HG03571 (cell line): ENCODE measurements around the gene ARHGAP24.
"Not testable (repeated sequence)": the region's sequence is repeated elsewhere in the genome, so short reads cannot be mapped to it uniquely, and the experiment has no call there.

ENCODE experiments used
- ATAC-seq: cut with Tn5 transposase; IDR thresholded peaks from one replicate; pipeline ENCODE4 v1.9.1; 2021; ENCODE audit not compliant: unreplicated experiment

Gene ARHGAP24

DNA sequence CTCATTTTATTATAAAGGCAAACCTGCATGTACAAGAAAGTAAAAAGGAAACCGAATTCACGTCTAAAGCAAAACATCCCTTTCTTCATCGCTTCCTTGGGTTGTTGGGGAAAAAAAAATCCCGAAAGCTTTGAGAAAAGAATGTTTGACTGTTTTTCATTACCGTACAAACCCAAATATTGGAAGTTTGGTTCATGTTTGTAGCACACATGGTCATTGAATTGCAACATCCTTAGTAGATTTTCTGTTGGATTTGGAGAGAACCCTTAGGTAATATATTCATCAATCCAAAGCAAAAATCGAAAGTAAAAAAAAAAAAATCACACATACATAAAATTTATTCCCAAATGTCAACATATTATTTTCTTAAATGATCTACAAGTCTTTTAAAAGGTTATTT lies 464.6 kb downstream of the ARHGAP24 start:
- no peak for ATAC-seq

DNA sequence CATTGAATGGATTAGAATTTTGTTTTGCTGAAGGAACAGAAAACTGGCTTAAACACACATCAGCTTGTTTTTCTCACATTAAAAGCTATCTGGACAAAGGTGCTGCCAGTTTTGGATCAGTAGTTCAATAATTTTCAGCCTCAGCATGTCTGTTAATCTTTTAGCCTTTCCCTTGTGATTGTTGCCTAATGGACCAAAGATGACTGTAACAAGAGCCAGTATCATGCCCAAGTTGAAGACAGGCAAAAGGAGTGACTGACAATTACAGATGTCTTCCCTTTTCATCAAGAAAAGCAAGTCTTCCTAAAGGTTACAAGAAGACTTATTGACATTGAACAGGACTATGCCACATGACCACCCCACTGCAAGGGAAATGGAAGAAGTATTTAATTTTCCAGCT lies 465.2 kb downstream of the ARHGAP24 start:
- ATAC-seq = no peak

DNA sequence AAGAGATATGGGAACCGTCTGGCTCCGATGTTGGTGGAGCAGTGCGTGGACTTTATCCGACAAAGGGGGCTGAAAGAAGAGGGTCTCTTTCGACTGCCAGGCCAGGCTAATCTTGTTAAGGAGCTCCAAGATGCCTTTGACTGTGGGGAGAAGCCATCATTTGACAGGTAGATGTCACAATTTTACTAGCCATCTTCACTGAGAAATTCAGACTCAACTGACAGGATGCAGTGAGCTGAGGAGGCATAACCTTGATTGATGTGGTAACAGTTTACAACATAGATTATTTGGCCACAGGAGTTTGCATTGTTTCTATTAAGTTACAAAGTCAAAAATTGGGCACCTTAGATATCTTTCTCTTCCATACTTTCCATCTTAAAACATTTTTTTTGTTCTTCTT lies 467.2 kb downstream of the ARHGAP24 start:
- ATAC-seq = no peak

DNA sequence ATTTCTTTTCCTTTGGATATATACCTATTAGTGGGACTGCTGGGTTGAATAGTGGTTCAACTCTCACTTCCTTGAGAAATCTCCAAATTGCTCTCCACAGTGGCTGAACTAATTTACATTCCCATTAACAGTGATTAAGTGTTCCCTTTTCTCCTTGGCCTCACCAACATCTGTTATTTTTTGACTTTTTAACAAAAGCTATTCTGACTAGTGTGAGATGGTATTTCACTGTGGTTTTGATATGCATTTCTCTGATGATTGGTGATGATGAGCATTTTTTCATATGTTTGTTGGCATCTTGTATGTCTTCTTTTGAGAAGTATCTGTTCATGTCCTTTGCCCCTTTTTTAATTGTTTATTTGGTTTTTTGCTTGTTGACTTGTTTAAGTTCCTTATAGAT lies 471.9 kb downstream of the ARHGAP24 start:
- no peak for ATAC-seq

DNA sequence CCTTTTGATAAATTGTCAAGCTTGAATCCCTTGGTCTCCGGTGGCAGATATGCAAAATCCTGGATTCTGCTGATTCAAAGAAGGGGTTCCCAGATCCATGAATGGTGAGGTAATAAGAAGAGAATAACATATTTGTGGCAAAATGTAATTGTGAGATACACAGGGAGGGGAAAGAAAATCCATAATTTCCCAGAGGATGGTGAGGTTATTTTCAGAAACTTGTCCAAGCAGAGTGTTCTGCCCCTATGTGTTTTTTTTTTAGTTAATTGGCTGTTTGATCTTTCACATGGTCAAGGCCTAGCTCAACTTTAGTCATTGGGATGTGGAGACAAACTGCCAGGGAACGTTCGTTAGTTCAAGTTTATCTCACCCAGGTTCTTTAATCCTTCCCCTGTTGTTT lies 476.1 kb downstream of the ARHGAP24 start:
- no peak for ATAC-seq

DNA sequence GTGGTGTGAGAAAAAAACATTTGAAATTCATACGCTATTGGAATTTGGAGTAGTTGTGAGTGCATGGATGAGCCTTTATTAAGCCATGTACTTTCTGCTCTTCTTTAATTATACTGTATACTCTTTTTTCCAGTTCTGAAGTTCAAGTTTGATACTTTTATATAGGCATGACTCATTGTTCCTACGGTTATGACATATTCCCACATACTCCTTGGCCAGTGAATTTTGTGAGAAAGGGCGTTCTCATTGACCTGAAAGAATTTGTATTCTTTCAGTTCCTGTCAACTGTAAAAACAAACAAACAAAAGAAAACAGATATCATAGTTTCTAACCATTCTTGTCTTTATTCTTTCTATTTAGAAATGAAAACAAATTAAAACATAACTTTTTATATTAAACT lies 477.6 kb downstream of the ARHGAP24 start:
- ATAC-seq = no peak

DNA sequence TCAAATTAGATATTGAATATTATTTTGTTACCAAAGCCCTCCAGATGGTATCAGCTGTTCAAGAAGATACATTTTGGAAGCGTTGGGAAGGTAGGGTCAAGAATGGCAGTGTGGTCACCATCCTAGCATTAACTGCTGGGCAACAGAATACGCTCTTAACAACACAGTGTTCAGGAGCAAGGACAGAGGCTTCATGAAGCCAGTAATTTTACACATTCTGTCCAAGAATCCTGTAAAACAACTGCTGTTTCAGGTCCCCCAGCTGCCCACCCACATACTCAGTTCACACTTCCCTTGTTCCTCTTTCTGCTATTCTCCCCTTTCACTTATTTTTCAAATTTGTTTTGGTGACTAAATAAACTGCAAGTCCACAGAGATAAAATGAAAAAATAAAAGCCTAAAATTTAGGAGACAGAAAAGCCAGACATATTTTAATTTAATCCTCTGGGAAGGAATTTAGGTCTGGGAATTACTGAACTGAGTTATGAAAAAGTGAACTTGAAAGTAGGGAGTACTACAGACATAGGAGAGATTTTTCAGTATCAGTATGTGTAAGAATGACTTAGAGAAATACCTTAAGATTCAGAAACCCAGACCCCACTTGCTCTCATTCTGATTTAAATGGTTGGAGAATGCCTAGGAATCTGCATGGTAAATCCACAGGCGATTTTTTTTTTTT lies 478.2 kb downstream of the ARHGAP24 start:
- ATAC-seq = no peak

DNA sequence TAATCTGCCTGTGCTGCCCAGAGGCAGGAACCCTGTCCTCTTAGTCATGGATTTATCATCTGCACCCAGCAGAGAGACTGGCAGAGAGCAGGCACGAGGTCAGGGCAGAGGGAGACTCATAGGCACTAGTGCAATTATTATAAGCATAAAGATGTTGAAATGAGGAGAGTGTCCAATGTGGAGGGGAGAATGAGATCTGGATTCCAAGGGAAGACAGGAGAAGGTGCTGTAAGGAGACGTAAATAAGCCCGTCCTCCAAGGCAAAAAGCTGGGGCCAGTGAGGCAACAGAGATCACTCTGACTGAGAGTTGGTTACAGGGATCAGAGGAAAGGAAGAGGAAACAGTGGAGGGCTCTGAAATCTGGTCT lies 478.7 kb downstream of the ARHGAP24 start:
- ATAC-seq = no peak

DNA sequence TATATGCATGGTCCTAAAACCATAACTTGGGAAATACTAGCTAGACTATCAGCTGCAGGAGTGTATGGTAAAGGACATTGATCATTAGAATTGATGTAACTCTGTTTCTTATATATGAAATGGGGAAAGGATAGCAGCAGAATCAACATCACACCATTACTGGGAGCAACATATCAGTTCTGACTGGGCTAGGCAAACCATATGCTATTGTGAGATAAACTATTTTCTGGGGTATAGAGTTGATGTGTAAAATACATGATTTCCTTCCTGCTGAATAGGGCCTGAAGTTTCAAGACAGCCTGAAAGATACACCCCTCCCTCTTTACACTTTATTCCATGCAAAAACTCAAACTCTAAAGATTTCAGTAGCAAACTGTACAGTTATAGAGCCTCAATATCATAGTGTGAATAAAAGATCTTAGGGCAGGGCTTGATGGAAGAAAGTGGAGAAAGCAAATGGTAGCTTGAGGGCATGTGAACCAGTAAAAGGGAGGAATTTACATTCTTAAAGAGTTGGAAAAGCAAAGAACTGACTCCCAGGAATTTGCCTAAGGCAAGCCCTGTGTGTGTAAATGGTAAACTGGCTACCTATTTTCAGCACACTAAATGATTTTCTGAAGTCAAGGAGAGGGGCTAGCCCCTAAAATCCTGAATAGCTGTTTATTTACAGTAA lies 480.8 kb downstream of the ARHGAP24 start:
- no peak for ATAC-seq

DNA sequence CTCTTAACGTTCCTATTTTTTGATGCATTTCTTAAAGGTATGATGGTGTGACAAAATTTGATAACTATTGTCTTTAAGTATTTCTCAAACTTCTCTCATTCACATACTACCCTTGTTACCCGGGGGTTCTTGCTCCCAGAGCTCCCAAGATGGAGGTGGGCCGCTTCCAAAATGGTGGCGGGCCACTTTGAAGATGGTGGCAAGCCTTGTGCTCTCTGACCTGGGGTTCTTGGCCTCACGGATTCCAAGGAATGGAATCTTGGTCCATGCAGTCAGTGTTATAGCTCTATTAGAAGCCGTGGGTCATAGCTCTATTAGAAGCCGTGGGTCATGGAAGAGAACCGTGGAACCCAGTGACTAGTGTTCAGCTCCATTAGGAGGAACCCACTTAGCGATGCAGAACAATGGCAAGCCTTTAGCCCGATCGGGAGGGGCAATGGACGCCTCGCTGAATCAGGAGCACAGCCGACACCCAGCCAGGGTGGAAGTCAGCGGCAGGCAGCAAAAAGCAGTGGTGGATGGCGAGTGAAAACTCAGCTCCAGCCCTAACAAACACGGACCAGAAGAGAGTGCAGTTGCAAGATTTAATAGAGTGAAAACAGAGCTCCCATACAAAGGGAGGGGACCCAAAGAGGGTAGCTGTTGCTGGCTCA lies 481.5 kb downstream of the ARHGAP24 start:
- ATAC-seq = no peak

DNA sequence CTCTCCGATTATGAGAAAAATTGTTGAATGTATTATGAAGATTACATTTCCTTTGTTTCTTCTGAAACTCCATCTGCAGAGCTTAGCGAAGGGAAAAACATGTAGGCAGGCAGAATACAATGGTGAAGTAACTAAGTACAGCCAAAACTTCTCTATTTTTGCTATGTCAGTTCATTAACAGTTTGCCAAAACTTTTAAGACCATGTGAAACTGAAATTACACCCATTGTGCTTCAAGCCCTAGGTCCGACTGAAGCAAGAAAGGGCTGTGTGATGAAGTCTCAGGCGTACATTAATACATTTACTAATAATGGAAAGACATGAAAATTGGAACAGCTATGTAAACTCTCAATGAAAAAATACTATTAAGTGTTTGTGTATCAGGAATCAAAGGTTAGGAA lies 486.9 kb downstream of the ARHGAP24 start:
- no peak for ATAC-seq

DNA sequence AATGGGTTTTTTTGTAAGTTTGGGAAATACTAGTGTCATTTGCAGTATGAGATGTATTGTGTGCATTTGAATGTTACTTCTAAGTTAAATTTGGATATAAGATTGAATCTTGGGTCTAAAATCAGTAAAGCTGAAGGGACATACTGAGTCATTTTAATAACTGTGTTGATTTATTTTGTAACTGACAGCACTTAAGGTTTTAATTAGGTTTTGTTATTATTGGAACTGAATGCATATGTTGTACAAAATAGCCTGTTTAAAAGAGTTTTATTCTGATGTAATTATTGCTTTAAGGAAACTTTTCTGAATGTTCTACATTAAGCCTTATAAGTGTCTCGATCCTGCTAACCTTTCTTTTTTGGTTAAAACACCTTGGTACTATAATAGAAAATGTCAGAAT lies 488.3 kb downstream of the ARHGAP24 start:
- ATAC-seq = no peak

DNA sequence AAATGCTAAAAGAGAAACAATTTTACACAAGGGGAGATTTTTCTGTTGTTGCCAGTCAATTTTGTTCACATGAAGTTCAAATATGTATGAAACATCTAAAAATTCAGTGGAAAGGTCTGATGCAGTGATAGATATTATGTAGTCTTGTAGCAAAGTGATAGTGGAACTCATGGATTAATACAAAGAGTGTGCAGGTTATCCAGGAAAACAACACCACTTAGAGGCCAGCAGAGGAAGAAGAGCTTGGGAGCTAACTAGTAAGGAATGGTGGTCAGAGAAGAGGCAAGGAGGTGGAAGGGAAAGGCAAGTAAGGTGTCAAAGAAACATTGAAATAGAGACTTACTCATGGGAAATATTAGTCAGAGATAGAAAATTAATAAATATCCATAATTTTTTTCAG lies 489.3 kb downstream of the ARHGAP24 start:
- ATAC-seq = no peak

DNA sequence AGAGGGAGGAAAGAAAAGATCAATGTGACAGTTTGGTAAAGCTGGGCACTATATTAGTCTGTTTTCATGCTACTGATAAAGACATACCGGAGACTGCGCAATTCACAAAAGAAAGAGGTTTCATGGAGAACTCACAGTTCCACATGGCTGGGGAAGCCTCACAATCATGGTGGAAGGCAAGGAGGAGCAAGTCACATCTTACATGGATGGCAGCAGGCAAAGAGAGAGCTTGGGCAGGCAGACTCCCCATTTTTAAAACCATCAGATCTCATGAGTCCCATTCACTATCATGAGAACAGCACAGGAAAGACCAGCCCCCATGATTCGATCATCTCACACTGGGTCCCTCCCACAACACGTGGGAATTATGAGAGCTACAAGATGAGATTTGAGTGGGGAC lies 490.1 kb downstream of the ARHGAP24 start:
- not testable (repeated sequence) for ATAC-seq

DNA sequence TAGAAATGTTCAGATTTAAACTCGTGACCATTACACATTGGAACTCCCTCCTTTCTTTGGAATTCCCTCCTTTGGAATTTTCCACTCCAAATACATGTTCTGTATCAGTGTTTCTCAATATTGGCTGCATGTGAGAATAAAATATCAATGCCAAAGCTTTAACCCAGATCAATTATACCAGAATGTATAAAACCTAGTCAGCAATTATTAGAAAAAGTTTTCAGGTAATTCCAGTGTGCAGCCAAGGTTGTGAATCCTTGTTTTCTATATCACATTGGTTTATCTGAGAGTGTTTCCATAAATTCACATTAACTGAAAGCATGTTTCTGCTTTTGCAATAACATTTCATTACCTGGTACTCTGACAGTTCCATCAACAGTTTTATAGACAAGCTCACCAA lies 490.6 kb downstream of the ARHGAP24 start:
- ATAC-seq = no peak

DNA sequence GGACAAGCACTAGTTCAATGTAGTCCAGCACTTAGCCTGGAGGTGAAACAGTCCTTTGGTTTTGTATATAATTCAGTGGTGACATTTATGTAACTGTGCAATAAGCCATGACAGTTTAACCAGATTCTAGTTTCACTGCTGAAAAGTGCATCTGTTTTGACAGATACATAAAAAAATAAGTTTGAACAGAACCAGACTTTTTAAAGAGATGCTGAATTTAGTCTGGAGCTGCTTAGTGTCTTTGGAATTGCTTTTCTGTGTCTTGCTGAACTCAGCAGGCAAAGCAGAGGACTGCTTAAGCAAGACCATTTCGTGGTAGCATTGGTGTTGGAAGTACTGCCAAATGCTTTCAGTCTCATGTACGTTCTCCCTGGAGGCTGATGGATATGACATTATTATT lies 491.4 kb downstream of the ARHGAP24 start:
- ATAC-seq = no peak

DNA sequence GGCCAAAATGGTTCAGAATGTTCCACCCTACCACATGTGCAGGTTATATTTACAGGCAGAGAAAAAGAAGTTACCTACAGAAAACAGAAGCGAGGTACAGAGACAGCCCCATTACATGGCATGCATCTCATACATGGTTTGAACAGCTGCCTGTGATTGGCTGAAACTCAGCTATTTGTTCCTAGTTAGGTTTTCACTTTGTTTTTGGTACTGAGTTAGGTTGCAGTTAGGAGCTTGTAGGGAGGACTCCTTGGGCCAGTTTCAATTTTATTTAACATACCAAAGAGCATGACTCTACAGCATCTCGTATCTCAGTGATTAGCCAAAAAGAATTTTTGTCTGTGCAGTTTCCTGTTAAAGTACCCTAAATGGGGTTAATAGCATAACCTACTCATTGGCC lies 492.9 kb downstream of the ARHGAP24 start:
- ATAC-seq = no peak

DNA sequence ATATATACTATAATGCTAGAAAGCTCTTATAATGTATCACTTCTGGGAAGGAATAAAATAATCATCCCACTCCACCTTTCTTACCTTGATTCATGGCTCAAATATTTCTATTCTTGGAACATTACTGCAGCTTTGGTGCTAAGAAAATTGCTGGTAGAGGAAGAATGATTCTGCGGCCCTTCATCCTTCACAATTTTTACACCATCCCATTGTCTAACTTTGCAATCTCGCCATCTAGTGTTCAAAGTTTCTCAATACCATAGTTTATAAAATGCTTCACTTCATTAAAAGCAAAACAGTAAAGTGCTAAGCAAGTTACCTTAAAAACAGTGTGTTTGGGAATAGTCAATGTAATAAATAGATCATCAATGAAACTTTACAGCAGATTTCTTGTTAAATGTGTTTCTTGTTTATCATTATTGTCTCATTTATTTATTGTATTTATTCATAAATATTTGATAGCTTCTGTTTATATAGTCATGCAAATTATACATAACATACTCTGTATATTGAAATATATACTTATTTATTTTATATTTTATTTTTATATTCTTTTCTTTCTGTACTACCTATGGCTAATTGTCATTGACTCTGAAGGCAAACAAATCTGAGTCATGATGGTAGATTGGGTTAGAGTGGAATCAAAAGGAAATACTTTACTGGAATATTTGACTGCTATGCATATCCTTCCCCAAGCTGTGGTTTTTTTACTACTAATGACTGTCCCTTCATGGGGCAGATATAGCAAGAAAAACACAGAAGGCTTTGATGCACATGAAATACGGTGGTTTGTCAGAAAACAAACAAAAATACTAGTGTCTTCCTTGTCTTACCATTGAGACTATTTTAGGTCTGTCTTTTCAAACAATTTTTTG lies 494.2 kb downstream of the ARHGAP24 start:
- ATAC-seq = peak; percentile 44

DNA sequence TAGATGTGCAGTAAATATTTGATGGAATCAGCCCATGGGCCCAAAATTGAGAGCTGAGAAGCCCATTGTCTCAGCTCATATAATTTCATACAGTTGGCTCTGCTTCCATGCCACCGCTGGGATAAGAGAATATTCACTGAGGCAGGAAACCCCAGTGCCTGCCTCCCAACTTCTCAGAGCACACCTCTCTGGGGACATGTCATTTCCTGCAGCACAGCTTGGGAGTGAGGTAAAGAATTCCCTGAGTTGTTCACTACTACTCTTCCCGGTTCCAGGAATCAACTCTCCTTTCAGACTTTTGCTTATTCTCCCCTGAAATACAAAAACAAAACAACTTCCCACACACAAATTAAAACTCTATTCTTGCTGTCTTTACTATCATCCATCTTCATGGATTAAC lies 495.6 kb downstream of the ARHGAP24 start:
- ATAC-seq = no peak

DNA sequence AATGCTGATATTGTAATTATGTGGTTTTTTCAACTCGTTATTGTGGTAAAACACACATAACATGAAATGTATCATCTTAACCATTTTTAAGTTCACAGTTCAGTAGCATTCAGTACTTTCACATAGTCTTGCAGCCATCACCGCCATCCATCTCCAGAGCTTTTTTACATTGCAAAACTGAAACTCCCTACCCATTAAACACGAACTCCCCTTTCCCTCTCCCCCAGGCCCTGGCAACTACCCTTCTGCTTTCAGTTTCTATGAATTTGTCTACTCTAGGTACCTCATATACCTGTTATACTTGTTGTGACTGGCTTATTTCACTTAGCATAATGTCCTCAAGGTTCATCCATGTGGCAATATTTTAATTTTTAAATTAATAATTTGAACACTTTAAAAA lies 504.3 kb downstream of the ARHGAP24 start:
- ATAC-seq = peak; percentile 93

DNA sequence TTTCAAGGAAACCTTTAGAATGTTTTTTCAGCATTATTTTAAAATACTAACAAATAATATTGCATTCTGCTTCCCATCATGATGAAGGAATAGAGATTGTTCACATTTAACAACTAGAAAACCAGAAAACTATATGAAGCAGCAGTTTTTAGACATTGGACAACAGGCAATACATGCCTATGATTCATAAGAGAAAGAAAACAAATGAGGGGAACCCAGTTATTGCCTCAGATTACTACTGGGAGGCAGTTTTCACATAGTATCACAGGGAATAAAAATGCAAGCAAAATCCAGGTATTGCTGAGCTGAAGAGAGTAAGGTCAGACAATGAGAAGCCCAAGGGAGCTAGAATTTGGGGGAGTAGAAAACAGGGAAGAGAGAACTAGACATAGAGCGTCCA lies 511.3 kb downstream of the ARHGAP24 start:
- ATAC-seq = no peak

DNA sequence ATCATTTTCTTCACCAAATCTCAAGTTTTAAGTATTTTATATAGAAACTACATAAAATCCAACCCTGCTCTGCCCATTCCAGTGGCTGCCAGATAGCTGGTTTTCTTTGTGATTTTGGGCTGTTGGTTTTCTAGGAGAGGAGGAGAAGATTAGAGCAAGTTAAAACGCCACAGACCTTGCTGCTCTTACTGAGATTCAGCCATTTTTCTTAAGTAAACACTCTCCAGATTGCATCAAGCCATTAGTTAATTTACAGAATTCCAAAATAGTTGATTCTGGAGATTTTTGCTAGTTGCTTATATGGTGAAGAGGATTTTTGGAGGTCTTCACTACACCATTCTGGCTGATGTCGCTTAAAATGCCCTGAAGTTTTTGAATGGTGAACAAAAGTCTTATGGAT lies 518.7 kb downstream of the ARHGAP24 start:
- no peak for ATAC-seq
